PC-9 (cell line): Measurements from ENCODE around the gene SRPK2. TPM values are rescaled to one million over a fixed set of nuclear protein-coding genes. Genes with fewer than 3 reads are reported as not detected.

ENCODE experiments used
- BruUV-seq: library from RNA; stranded (reverse); fragments of 400-500 nt; replicated peaks from 2 replicates; lab custom pipeline; 2021; lab: Mats Ljungman, UMichigan
- CTCF ChIA-PET: fragments of 300-600 bp; sonication (Branson Sonifier 250); formaldehyde crosslinking; loops from one replicate; lab custom pipeline; 2022; ENCODE audit warnings: antibody characterized with exemption; lab: Charles Lee
- POLR2A ChIA-PET: fragments of 300-600 bp; sonication (Branson Sonifier 250); formaldehyde crosslinking; loops from one replicate; lab custom pipeline; 2022; ENCODE audit warnings: antibody characterized with exemption; ENCODE audit not compliant: unreplicated experiment; lab: Charles Lee
- DNase-seq, 2 experiments: peaks; one replicate each; pipeline versions ENCODE4 v3.0.0 to v3.0.0-alpha.2; 2015 to 2022; ENCODE audit warnings: mixed read lengths in 1 of 2
- H2AFZ ChIP-seq: fragments of 200-600 bp; sonication (generic); 2 replicates; pipeline ENCODE4 v1.8.1; 2017; ENCODE audit warnings: antibody characterized with exemption
- H3F3A ChIP-seq: fragments of 200-600 bp; sonication (generic); 2 replicates; pipeline ENCODE4 v1.8.1; 2017; ENCODE audit warnings: antibody characterized with exemption, mild to moderate bottlenecking, low read depth; ENCODE audit not compliant: insufficient read depth
- H3K27ac ChIP-seq: fragments of 200-600 bp; sonication (generic); 2 replicates; pipeline ENCODE4 v1.6.1; 2016; ENCODE audit warnings: mixed run types
- H3K27me3 ChIP-seq: fragments of 200-600 bp; sonication (generic); 2 replicates; pipeline ENCODE4 v1.6.1; 2016; ENCODE audit warnings: low read depth, mixed run types; ENCODE audit not compliant: insufficient read depth
- H3K36me3 ChIP-seq: fragments of 200-600 bp; sonication (generic); 2 replicates; pipeline ENCODE4 v1.6.1; 2016; ENCODE audit warnings: low read depth, mixed run types
- H3K4me1 ChIP-seq: fragments of 200-600 bp; sonication (generic); replicated peaks from 2 replicates; pipeline ENCODE4 v1.6.1; 2016; ENCODE audit warnings: mixed run types; ENCODE audit not compliant: insufficient read depth
- H3K4me2 ChIP-seq: fragments of 200-600 bp; sonication (generic); 2 replicates; pipeline ENCODE4 v1.6.1; 2017; ENCODE audit warnings: mixed run types
- H3K4me3 ChIP-seq: fragments of 200-600 bp; sonication (generic); 2 replicates; pipeline ENCODE4 v1.6.1; 2016; ENCODE audit warnings: mixed run types
- H3K79me2 ChIP-seq: fragments of 200-600 bp; sonication (generic); 2 replicates; pipeline ENCODE4 v1.6.1; 2017; ENCODE audit warnings: low read depth, mixed run types
- H3K9me2 ChIP-seq: fragments of 200-600 bp; sonication (generic); 2 replicates; pipeline ENCODE4 v1.8.1; 2017; ENCODE audit warnings: mild to moderate bottlenecking; ENCODE audit not compliant: insufficient read depth
- H3K9me3 ChIP-seq: fragments of 200-600 bp; sonication (generic); 2 replicates; pipeline ENCODE4 v1.8.1; 2016; ENCODE audit warnings: low read depth; ENCODE audit not compliant: insufficient read depth
- H4K20me1 ChIP-seq: fragments of 200-600 bp; sonication (generic); 2 replicates; pipeline ENCODE4 v1.8.1; 2017; ENCODE audit not compliant: insufficient read depth
- EZH2 ChIP-seq: fragments of 200-600 bp; sonication (generic); IDR thresholded peaks from 2 replicates; pipeline ENCODE4 v1.8.0; 2017; ENCODE audit warnings: antibody characterized with exemption, low read depth
- intact Hi-C: fragments of 100-400 bp; cut with micrococcal nuclease; formaldehyde crosslinking; loops from one replicate; pipeline ENCODE4 v1.10.0; 2022; ENCODE audit not compliant: unreplicated experiment
- total RNA-seq: library from RNA; stranded (reverse); gene quantifications from 2 replicates; pipeline ENCODE4 v1.2.3, GENCODE V29; 2021
- TF ChIP-seq, protein P1 (sequence below): fragments of 200-600 bp; sonication (generic); conservative IDR thresholded peaks from 2 replicates; pipeline ENCODE4 v1.6.1; 2017; ENCODE audit warnings: mixed run types, antibody characterized with exemption, mild to moderate bottlenecking, moderate library complexity

The SRPK2 gene
- total RNA-seq, 1 experiment from 2014 or later, result 60.6 TPM

- no peak overlapping the region for H3K27ac ChIP-seq
- no peak overlapping the region for H3K4me3 ChIP-seq
- H3K9me3 ChIP-seq, result no peaks in the 10 kb centered on the region
- H4K20me1 ChIP-seq, result no peaks in the 10 kb centered on the region
- H3K36me3 ChIP-seq, result no peaks in the 10 kb centered on the region
- peaks cover 6% of the 10 kb centered on the region for H3K4me1 ChIP-seq
- no peaks in the 10 kb centered on the region for H3K27me3 ChIP-seq
- POLR2A ChIA-PET, result no interaction called here
- no peak overlapping the region for H2AFZ ChIP-seq
- no peaks in the 10 kb centered on the region for H3F3A ChIP-seq
- intact Hi-C loops, result no loop called here
- no peak for DNase-seq
- H3K9me2 ChIP-seq, result no peaks in the 10 kb centered on the region
- no peak overlapping the region for H3K4me2 ChIP-seq
- peaks cover 41% of the 10 kb centered on the region for H3K79me2 ChIP-seq
- no TSS peak for BruUV-seq
- TF ChIP-seq, protein P1, sequence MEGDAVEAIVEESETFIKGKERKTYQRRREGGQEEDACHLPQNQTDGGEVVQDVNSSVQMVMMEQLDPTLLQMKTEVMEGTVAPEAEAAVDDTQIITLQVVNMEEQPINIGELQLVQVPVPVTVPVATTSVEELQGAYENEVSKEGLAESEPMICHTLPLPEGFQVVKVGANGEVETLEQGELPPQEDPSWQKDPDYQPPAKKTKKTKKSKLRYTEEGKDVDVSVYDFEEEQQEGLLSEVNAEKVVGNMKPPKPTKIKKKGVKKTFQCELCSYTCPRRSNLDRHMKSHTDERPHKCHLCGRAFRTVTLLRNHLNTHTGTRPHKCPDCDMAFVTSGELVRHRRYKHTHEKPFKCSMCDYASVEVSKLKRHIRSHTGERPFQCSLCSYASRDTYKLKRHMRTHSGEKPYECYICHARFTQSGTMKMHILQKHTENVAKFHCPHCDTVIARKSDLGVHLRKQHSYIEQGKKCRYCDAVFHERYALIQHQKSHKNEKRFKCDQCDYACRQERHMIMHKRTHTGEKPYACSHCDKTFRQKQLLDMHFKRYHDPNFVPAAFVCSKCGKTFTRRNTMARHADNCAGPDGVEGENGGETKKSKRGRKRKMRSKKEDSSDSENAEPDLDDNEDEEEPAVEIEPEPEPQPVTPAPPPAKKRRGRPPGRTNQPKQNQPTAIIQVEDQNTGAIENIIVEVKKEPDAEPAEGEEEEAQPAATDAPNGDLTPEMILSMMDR, result no peak
- TF ChIP-seq EZH2, result no peak
- CTCF ChIA-PET, result no interaction called here
These were observed 176.5 kb downstream of the SRPK2 start for GRCh38 chr7:105212212-105212611.

- Histone ChIP-seq H3K36me3 (no peaks in the 10 kb centered on the region), H3K9me3 (no peaks in the 10 kb centered on the region), H3K27ac (no peak overlapping the region), H2AFZ (no peak overlapping the region), H4K20me1 (no peaks in the 10 kb centered on the region), H3K4me2 (no peak overlapping the region), H3K27me3 (no peaks in the 10 kb centered on the region), H3K4me1 (no peaks in the 10 kb centered on the region), H3K79me2 (peaks cover 28% of the 10 kb centered on the region), H3F3A (no peaks in the 10 kb centered on the region), H3K9me2 (no peaks in the 10 kb centered on the region), H3K4me3 (no peak overlapping the region)
- TF ChIP-seq, protein P1, result no peak
- TF ChIP-seq EZH2, result no peak
- ChIA-PET POLR2A (no interaction called here), CTCF (no interaction called here)
- intact Hi-C loops, result no loop called here
- no peak for DNase-seq
- BruUV-seq, result no TSS peak
These were observed 178.0 kb downstream of the SRPK2 start for GRCh38 chr7:105210721-105211205.

GRCh38 chr7:105209870-105210269 is 178.9 kb downstream of the SRPK2 start:
- ChIA-PET CTCF (no interaction called here), POLR2A (no interaction called here)
- intact Hi-C loops, result no loop called here
- H4K20me1 ChIP-seq, result no peaks in the 10 kb centered on the region
- peaks cover 21% of the 10 kb centered on the region for H3K79me2 ChIP-seq
- no peak for DNase-seq
- BruUV-seq, result no TSS peak
- no peak overlapping the region for H3K4me2 ChIP-seq
- no peak overlapping the region for H3K27ac ChIP-seq
- no peaks in the 10 kb centered on the region for H3F3A ChIP-seq
- no peaks in the 10 kb centered on the region for H3K27me3 ChIP-seq
- H3K9me3 ChIP-seq, result no peaks in the 10 kb centered on the region
- no peaks in the 10 kb centered on the region for H3K4me1 ChIP-seq
- H3K9me2 ChIP-seq, result no peaks in the 10 kb centered on the region
- H2AFZ ChIP-seq, result no peak overlapping the region
- TF ChIP-seq, protein P1, result no peak
- no peak for TF ChIP-seq EZH2
- H3K36me3 ChIP-seq, result no peaks in the 10 kb centered on the region
- H3K4me3 ChIP-seq, result no peak overlapping the region
